ENCODE data around the gene NNAT. TPM values are rescaled to one million over a fixed set of nuclear protein-coding genes. Genes with fewer than 3 reads are reported as not detected.

NNAT gene
- total and polyA plus RNA-seq, 2 donors (not counting 3 experiments of a cell fraction or from before 2014, with no cell fraction given), result 2.3 to 32.9 TPM

DNA sequence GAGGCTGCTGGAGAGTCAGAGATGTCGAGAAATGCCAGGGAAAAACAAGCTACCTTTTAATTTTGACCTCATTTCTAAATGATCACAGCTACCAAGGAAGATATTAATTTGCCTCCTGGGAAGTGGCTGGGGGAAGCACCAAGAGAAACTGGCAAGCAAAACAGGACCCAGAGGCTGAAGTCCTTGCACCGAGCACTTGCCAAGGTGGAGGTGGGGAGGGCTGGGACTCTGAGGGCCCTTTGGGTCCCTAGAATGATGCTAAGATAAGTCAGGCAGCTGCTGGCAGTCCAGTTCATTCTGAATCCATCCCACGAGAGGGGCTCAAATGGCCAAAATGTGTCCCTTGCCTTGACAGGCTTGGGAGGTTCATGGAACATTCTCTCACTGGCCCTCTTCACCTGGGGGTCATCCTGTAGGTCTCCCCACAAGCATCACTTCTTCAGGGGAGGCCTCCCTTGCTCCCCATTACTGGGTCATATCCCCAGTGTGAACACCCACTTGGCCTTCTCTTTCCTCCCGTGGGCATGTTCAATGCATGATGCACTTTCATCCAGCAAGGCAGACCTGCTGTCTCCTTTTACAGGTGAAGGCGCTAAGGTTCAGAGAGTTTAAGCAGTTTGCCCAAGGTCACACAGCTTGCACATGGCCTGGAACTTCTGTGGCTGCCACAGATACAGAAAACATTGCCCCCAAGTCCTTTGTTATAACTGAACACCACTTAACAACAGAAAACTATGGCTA lies 45.7 kb downstream of the NNAT start:
- Histone ChIP-seq H3K36me3 (ENCODE audit: control insufficient read depth in 2 of 2, extremely low read depth in 1 of 2, insufficient read depth in 2 of 2, low read length in 2 of 2) (no peaks in the 10 kb centered on the region), H4K20me1 (replicated peaks; ENCODE audit: control insufficient read depth, extremely low read depth, insufficient read depth, low read length) (no peaks in the 10 kb centered on the region), H3K4me1 (ENCODE audit: control insufficient read depth, extremely low read depth, insufficient read depth, low read length) (no peaks in the 10 kb centered on the region), H3K79me2 (ENCODE audit: control insufficient read depth, insufficient read depth, low read length) (no peaks in the 10 kb centered on the region), H3K27ac (ENCODE audit: insufficient read depth, low read depth, low read length) (no peak overlapping the region), H3K4me2 (ENCODE audit: insufficient read depth, low read length) (no peak overlapping the region), H3K9me1 (replicated peaks; ENCODE audit: control insufficient read depth, extremely low read depth, insufficient read depth, low read length) (no peaks in the 10 kb centered on the region), H2AFZ (ENCODE audit: low read depth, low read length) (no peak overlapping the region), H3K27me3 (ENCODE audit: control insufficient read depth in 2 of 2, insufficient read depth in 2 of 2, low read length in 2 of 2) (peaks cover 12 to 22% of the 10 kb centered on the region in 2 experiments), H3K4me3 (replicated peaks in 1 of 3; ENCODE audit: insufficient read depth in 1 of 3, low read depth in 1 of 3, low read length in 3 of 3) (no peak overlapping the region), H3K9me3 (replicated peaks; ENCODE audit: control insufficient read depth, insufficient read depth, low read length) (no peaks in the 10 kb centered on the region), H3K9ac (replicated peaks; ENCODE audit: extremely low read depth, insufficient read depth, low read length) (no peak overlapping the region)
- no peak for TF ChIP-seq FOS (IDR thresholded peaks at IDR 0.05; ENCODE audit: borderline replicate concordance, insufficient read depth, low read length)
- no peak for TF ChIP-seq JUN (IDR thresholded peaks at IDR 0.05; ENCODE audit: borderline replicate concordance, insufficient read depth, insufficient read length, low read depth)
- TF ChIP-seq, protein P1, sequence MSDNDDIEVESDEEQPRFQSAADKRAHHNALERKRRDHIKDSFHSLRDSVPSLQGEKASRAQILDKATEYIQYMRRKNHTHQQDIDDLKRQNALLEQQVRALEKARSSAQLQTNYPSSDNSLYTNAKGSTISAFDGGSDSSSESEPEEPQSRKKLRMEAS (IDR thresholded peaks at IDR 0.05; ENCODE audit: insufficient read depth, insufficient read length), result no peak
- no peak for TF ChIP-seq MYC (IDR thresholded peaks at IDR 0.05; ENCODE audit: low read depth, low read length)
- TF ChIP-seq EZH2 (IDR thresholded peaks at IDR 0.05; ENCODE audit: borderline replicate concordance, low read depth, low read length, severe bottlenecking), result no peak
- no peak for TF ChIP-seq GATA2 (IDR thresholded peaks at IDR 0.05; ENCODE audit: insufficient read depth, insufficient read length, low read depth, low read length)
- no peak for TF ChIP-seq POLR2AphosphoS5 (IDR thresholded peaks at IDR 0.05; ENCODE audit: insufficient read depth, low read depth, low read length)
- TF ChIP-seq, protein P2, sequence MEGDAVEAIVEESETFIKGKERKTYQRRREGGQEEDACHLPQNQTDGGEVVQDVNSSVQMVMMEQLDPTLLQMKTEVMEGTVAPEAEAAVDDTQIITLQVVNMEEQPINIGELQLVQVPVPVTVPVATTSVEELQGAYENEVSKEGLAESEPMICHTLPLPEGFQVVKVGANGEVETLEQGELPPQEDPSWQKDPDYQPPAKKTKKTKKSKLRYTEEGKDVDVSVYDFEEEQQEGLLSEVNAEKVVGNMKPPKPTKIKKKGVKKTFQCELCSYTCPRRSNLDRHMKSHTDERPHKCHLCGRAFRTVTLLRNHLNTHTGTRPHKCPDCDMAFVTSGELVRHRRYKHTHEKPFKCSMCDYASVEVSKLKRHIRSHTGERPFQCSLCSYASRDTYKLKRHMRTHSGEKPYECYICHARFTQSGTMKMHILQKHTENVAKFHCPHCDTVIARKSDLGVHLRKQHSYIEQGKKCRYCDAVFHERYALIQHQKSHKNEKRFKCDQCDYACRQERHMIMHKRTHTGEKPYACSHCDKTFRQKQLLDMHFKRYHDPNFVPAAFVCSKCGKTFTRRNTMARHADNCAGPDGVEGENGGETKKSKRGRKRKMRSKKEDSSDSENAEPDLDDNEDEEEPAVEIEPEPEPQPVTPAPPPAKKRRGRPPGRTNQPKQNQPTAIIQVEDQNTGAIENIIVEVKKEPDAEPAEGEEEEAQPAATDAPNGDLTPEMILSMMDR (IDR thresholded peaks at IDR 0.05; ENCODE audit: extremely low read depth in 1 of 2, insufficient read depth in 1 of 2, low read depth in 1 of 2, low read length in 2 of 2), result no peak
- TF ChIP-seq POLR2A (IDR thresholded peaks at IDR 0.05; ENCODE audit: low read depth, low read length), result no peak
- no peak for FAIRE-seq
- ChIA-PET CTCF (interaction anchor here (1.0 to 3.3 kb wide), 7 partner anchors 414 to 842 kb away, joined by 3 to 13 read pairs (median 5); no protein-coding TSS in a partner anchor), POLR2A (no interaction called here)
- dilution Hi-C loops (cut with MboI; ENCODE audit: extremely low pct_ligation_motif_present, low sequenced_read_pairs) (no loop called here), intact Hi-C loops (cut with micrococcal nuclease) (no loop called here)
- DNase-seq (ENCODE audit: low read depth, low spot score), result no peak
- BruUV-seq (replicated peaks), result no TSS peak

Measured in endothelial cell of umbilical vein (primary cell).